A549 treated with CORT108297 at 1 μM for 4 hours (cell line): ENCODE data around the gene PHPT1. TPM values are rescaled to one million over a fixed set of nuclear protein-coding genes. Genes with fewer than 3 reads are reported as not detected.

ENCODE experiments used
- total RNA-seq: library from RNA; stranded (reverse); fragments of 200-300 nt; extraction: Qiagen RNA extraction; gene quantifications from 5 replicates; pipeline ENCODE4 v1.2.3, GENCODE V29; 2022

The PHPT1 gene
- total RNA-seq: 284 to 346 TPM (median 322 TPM) in 5 replicates

GRCh38 chr9:136849038-136849959 lies at the start of gene PHPT1:
Gene PHPT1 (plus strand): TSS chr9:136849409. CDS start chr9:136849431, 22 bp downstream.

GRCh38 chr9:136807281-136808074 lies 41.7 kb upstream of the PHPT1 start, which contains the start of gene RABL6:
Gene RABL6 (plus strand): TSS chr9:136807948. CDS start chr9:136808197, 249 bp downstream.

GRCh38 chr9:136842380-136842948 lies 6.7 kb upstream of the PHPT1 start, which contains the start of gene AJM1:
Gene AJM1 (plus strand): TSS chr9:136842478. CDS start chr9:136844415, 1,937 bp downstream.

GRCh38 chr9:136851941-136852663 lies 2.9 kb downstream of the PHPT1 start, which contains the start of gene MAMDC4:
Gene MAMDC4 (plus strand): TSS chr9:136852346. CDS start chr9:136852417, 71 bp downstream.

GRCh38 chr9:136885950-136886578 lies 36.9 kb downstream of the PHPT1 start, which contains the start of gene TRAF2:
Gene TRAF2 (plus strand): TSS chr9:136886516. CDS start chr9:136898741, 12,225 bp downstream.

Other genes starting within 250 kb of the PHPT1 start
- gene EGFL7, start 186.5 kb upstream of the PHPT1 start, total RNA-seq: 37.0 to 63.6 TPM (median 60.7 TPM) in 5 replicates
- gene AGPAT2, start 162.0 kb upstream of the PHPT1 start, total RNA-seq: 63.9 to 116 TPM (median 109 TPM) in 5 replicates
- 6.8 to 10.9 TPM (median 10.1 TPM) in 5 replicates for gene DIPK1B, start 136.8 kb upstream of the PHPT1 start, total RNA-seq
- gene LCN10, start 106.5 kb upstream of the PHPT1 start, total RNA-seq: not detected in 5 replicates
- gene LCN6, start 100.9 kb upstream of the PHPT1 start, total RNA-seq: not detected in 5 replicates
- gene LCN8, start 91.2 kb upstream of the PHPT1 start, total RNA-seq: not detected in 5 replicates
- 0.02 TPM in 1 of 5 replicates, not detected in the others for gene LCN15, start 84.9 kb upstream of the PHPT1 start, total RNA-seq
- gene TMEM141, start 58.1 kb upstream of the PHPT1 start, total RNA-seq: 61.4 to 77.3 TPM (median 75.3 TPM) in 5 replicates
- gene CCDC183, start 53.1 kb upstream of the PHPT1 start, total RNA-seq: 0.13 to 0.36 TPM (median 0.27 TPM) in 5 replicates
- 59.9 to 89.6 TPM (median 80.8 TPM) in 5 replicates for gene RABL6, start 41.5 kb upstream of the PHPT1 start, total RNA-seq
- gene AJM1, start 6.9 kb upstream of the PHPT1 start, total RNA-seq: 3.3 to 4.7 TPM (median 4.6 TPM) in 5 replicates
- 1.7 to 6.8 TPM (median 5.1 TPM) in 5 replicates for gene MAMDC4, start 2.9 kb downstream of the PHPT1 start, total RNA-seq
- 433 to 512 TPM (median 473 TPM) in 5 replicates for gene EDF1, start 16.9 kb downstream of the PHPT1 start, total RNA-seq
- 47.5 to 74.7 TPM (median 64.9 TPM) in 5 replicates for gene TRAF2, start 37.1 kb downstream of the PHPT1 start, total RNA-seq
- gene FBXW5, start 95.3 kb downstream of the PHPT1 start, total RNA-seq: 61.5 to 109 TPM (median 104 TPM) in 5 replicates
- 0.88 to 2.3 TPM (median 1.3 TPM) in 5 replicates for gene C8G, start 95.8 kb downstream of the PHPT1 start, total RNA-seq
- gene LCN12, start 102.9 kb downstream of the PHPT1 start, total RNA-seq: 0.48 to 1.5 TPM (median 1.5 TPM) in 5 replicates
- 0.16 to 0.81 TPM (median 0.57 TPM) in 5 replicates for gene PTGDS, start 128.1 kb downstream of the PHPT1 start, total RNA-seq
- 0.03 to 0.06 TPM (median 0.05 TPM) in 4 of 5 replicates, not detected in the other for gene LCNL1, start 133.6 kb downstream of the PHPT1 start, total RNA-seq
- gene PAXX, start 143.0 kb downstream of the PHPT1 start, total RNA-seq: 49.7 to 88.2 TPM (median 76.5 TPM) in 5 replicates
- gene CLIC3, start 147.2 kb downstream of the PHPT1 start, total RNA-seq: 2.7 to 4.5 TPM (median 3.8 TPM) in 5 replicates
- gene ABCA2, start 178.8 kb downstream of the PHPT1 start, total RNA-seq: 20.4 to 30.4 TPM (median 27.8 TPM) in 5 replicates
- 0.08 to 0.09 TPM in 2 of 5 replicates, not detected in the others for gene FUT7, start 182.7 kb downstream of the PHPT1 start, total RNA-seq
- gene NPDC1, start 196.8 kb downstream of the PHPT1 start, total RNA-seq: 41.2 to 91.4 TPM (median 89.1 TPM) in 5 replicates
- 0.63 to 1.4 TPM (median 0.95 TPM) in 5 replicates for gene ENTPD2, start 204.7 kb downstream of the PHPT1 start, total RNA-seq
- 15.2 to 28.2 TPM (median 25.3 TPM) in 5 replicates for gene SAPCD2, start 221.1 kb downstream of the PHPT1 start, total RNA-seq
- 9.5 to 17.0 TPM (median 12.6 TPM) in 5 replicates for gene UAP1L1, start 228.1 kb downstream of the PHPT1 start, total RNA-seq
- 42.2 to 55.4 TPM (median 51.2 TPM) in 5 replicates for gene MAN1B1, start 237.6 kb downstream of the PHPT1 start, total RNA-seq